HEK293T (cell line): ENCODE measurements around the gene IST1.

ENCODE experiments used
- BHLHE40 ChIP-seq: fragments of 450-650 bp; IDR thresholded peaks from 2 replicates; pipeline ENCODE4 v1.6.1; 2016; ENCODE audit warnings: mild to moderate bottlenecking, moderate library complexity, borderline replicate concordance
- CTBP1 ChIP-seq: fragments of 450-650 bp; IDR thresholded peaks from 2 replicates; pipeline ENCODE4 v1.6.1; 2016; ENCODE audit warnings: borderline replicate concordance
- SUZ12 ChIP-seq: fragments of 450-650 bp; IDR thresholded peaks from 2 replicates; pipeline ENCODE4 v1.6.1; 2016; ENCODE audit warnings: mild to moderate bottlenecking
- TF ChIP-seq, protein P1 (sequence below): fragments of 450-650 bp; IDR thresholded peaks from 2 replicates; pipeline ENCODE4 v1.6.1; 2016

GRCh38 chr16:71873199-71873598, 22.1 kb upstream of the IST1 start:
- TF ChIP-seq SUZ12 (no peak), CTBP1 (no peak), BHLHE40 (no peak)
- TF ChIP-seq, protein P1, sequence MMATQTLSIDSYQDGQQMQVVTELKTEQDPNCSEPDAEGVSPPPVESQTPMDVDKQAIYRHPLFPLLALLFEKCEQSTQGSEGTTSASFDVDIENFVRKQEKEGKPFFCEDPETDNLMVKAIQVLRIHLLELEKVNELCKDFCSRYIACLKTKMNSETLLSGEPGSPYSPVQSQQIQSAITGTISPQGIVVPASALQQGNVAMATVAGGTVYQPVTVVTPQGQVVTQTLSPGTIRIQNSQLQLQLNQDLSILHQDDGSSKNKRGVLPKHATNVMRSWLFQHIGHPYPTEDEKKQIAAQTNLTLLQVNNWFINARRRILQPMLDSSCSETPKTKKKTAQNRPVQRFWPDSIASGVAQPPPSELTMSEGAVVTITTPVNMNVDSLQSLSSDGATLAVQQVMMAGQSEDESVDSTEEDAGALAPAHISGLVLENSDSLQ, result no peak
